ENCODE data around the gene COLEC12.
A peak's percentile ranks its signal among the peaks of the same experiment; 100 is the strongest.

Gene COLEC12

DNA sequence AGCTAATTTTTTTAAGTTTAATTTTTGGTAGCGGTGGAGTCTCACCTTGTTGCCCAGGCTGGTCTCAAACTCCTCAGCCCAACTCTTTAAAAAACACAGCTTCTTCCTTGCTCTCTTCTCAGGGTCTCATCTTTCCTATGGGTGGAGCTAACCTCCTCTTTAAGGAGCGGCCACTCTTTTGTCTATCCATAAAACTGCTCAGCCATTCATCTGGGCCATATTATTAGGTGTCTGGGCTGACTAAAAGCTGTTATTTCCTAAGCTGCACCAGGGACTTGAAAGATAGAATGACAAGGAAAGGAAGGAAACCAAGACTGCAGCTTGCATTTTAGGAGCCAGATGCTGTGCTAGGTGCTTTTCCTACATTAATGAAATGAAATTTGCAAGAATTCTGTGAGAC is 196.9 kb downstream of the COLEC12 start:
- no peak overlapping the region for H3K4me3 ChIP-seq (ENCODE audit: low read length)
- no peak for DNase-seq (ENCODE audit: low read depth)
- TF ChIP-seq, protein P1, sequence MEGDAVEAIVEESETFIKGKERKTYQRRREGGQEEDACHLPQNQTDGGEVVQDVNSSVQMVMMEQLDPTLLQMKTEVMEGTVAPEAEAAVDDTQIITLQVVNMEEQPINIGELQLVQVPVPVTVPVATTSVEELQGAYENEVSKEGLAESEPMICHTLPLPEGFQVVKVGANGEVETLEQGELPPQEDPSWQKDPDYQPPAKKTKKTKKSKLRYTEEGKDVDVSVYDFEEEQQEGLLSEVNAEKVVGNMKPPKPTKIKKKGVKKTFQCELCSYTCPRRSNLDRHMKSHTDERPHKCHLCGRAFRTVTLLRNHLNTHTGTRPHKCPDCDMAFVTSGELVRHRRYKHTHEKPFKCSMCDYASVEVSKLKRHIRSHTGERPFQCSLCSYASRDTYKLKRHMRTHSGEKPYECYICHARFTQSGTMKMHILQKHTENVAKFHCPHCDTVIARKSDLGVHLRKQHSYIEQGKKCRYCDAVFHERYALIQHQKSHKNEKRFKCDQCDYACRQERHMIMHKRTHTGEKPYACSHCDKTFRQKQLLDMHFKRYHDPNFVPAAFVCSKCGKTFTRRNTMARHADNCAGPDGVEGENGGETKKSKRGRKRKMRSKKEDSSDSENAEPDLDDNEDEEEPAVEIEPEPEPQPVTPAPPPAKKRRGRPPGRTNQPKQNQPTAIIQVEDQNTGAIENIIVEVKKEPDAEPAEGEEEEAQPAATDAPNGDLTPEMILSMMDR (conservative IDR thresholded peaks at IDR 0.05; ENCODE audit: low read depth, low read length): no peak

DNA sequence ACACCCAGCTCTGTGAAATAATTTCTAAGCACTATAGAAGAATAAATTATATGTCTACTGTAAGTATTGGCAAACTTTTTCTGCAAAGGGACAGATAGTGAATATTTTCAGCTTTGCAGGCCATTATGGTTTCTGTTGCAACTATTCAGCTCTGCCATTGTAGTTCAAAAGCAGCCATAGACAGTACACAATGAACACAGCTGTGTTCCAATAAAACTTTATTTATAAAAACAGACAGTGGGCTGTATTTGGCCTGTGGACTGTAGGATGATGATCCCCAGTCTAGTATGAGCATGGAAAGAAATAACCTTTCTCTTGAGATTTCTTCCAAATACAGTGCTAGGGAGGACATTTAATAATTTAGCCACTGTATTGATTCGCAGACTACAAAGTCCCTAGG is 197.5 kb downstream of the COLEC12 start:
- DNase-seq (ENCODE audit: low read depth): no peak
- TF ChIP-seq, protein P1 (conservative IDR thresholded peaks at IDR 0.05; ENCODE audit: low read depth, low read length): no peak

DNA sequence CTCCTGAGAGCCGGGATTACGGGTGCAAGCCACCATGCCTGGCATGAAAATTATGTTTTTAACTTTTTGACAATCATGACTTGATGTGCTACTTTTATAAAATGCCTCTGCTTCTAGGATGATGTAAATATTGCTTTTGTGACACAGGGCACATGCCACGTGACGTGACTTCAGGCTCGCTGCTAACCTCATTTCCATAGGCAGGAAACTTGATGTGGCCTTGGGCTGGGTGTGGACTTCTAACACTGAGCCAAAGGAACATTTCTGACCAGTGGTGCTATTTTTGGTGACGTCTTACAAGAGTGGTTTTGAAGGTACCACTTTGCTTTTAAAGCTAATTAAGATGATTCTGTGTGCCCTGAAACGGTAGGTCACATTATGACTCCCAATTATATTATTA is 198.4 kb downstream of the COLEC12 start:
- DNase-seq (ENCODE audit: low read depth): no peak
- H3K4me3 ChIP-seq (ENCODE audit: low read length): no peak overlapping the region
- TF ChIP-seq, protein P1 (conservative IDR thresholded peaks at IDR 0.05; ENCODE audit: low read depth, low read length): no peak

More for the DNA sequence above, 197.5 kb downstream of the COLEC12 start:
- no peak overlapping the region for H3K4me3 ChIP-seq (ENCODE audit: low read length)

- H3K4me3 ChIP-seq (ENCODE audit: low read length): no peak overlapping the region
- DNase-seq (ENCODE audit: low read depth): no peak
- TF ChIP-seq, protein P1 (conservative IDR thresholded peaks at IDR 0.05; ENCODE audit: low read depth, low read length): no peak
Measured at GRCh38 chr18:297936-298335, 202.6 kb downstream of the COLEC12 start.

DNA sequence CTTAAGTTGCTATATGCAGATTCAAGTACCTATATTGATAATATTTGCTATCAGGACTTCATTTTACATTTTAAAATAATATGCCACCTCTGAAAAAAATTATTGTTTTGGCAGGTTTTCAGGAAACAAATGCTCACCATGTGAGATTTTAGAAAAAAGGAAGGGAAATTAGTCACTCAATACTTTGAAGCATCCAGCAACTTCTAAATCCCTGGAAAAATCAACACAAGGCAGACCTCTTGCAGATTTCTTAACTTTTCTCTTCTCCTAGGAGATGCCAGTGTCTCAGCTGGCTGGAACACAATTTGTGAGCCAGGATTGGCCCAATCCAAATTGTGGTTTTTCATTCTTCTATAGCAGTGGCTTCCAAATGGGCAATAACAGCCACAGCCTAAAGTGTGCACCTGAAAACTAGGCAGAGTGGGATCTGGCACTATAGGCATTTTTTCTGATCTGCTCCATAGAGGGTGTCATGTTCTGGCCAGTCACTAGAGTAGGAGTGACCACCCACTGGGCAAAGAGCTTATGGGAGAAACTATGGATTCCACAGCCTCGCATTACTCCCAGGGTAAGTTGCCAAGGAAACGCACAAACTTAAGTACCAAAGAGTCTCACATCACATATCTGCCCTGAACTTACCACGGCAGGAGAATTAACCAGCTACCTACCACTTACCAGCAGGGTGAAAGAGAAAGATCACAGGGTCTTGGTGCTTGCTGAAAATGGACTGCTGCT is 204.6 kb downstream of the COLEC12 start:
- H3K4me3 ChIP-seq (ENCODE audit: low read length): no peak overlapping the region
- TF ChIP-seq, protein P1 (conservative IDR thresholded peaks at IDR 0.05; ENCODE audit: low read depth, low read length): no peak
- DNase-seq (ENCODE audit: low read depth): peak; percentile 34

GRCh38 chr18:294566-294965 is 205.9 kb downstream of the COLEC12 start:
- DNase-seq (ENCODE audit: low read depth): no peak
- TF ChIP-seq, protein P1 (conservative IDR thresholded peaks at IDR 0.05; ENCODE audit: low read depth, low read length): no peak
- no peak overlapping the region for H3K4me3 ChIP-seq (ENCODE audit: low read length)

DNA sequence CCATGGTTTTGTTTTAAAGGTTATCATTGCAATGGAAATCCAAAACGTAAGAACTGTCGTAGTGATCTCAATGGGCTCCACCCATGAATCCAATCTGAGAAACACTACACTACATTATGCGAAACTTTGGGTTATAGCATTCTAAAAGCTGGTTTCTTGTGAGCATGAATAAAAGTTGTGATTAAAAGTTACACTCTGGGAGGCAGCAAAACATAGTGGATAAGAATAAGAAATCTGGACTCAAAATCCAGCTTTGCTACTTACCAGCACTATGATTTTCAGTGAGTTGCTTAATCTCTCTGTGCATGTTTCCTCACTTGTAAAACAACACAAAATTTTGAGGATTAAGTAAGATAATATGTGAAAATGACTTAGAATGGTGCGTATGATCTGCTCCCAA is 207.0 kb downstream of the COLEC12 start:
- TF ChIP-seq, protein P1 (conservative IDR thresholded peaks at IDR 0.05; ENCODE audit: low read depth, low read length): peak; percentile 19
- DNase-seq (ENCODE audit: low read depth): no peak
- H3K4me3 ChIP-seq (ENCODE audit: low read length): no peak overlapping the region

Measured in retinal pigment epithelial cell (primary cell).